Prostate gland (tissue), 2 donors: ENCODE results near the gene PTGIR. TPM values are rescaled to one million over a fixed set of nuclear protein-coding genes. Genes with fewer than 3 reads are reported as not detected.

ENCODE experiments used
- DNase-seq: peaks from one replicate; pipeline ENCODE4 v3.0.0-alpha.2; 2019; ENCODE audit warnings: low spot score
- H3K27ac ChIP-seq, 2 donors: fragments of 200-600 bp; sonication (generic); 2 replicates each; pipeline ENCODE4 v1.5.1; 2017 to 2019
- H3K27me3 ChIP-seq: fragments of 200-600 bp; sonication (generic); replicated peaks from 2 replicates; pipeline ENCODE4 v1.5.1; 2019; ENCODE audit not compliant: insufficient read depth
- H3K36me3 ChIP-seq, 2 donors: fragments of 200-600 bp; sonication (generic); 1 replicate in 1 of 2; 2 replicates in 1 of 2; pipeline versions ENCODE4 v1.5.1 to v1.8.1; 2017 to 2019
- H3K4me1 ChIP-seq: fragments of 200-600 bp; sonication (generic); replicated peaks from 2 replicates; pipeline ENCODE4 v1.5.1; 2019
- H3K4me3 ChIP-seq, 2 donors: fragments of 200-600 bp; sonication (generic); 2 replicates each; pipeline ENCODE4 v1.5.1; 2017 to 2019
- H3K9me3 ChIP-seq: fragments of 200-600 bp; sonication (generic); 2 replicates; pipeline ENCODE4 v1.5.1; 2017
- CTCF ChIP-seq, 4 experiments: fragments of 200-600 bp in 2 of 4; fragments of 450-650 bp in 2 of 4; sonication (generic) in 2 of 4; IDR thresholded peaks; 1 replicate in 3 of 4; 2 replicates in 1 of 4; pipeline ENCODE4 v1.5.1; 2016 to 2019; ENCODE audit warnings: antibody characterized with exemption in 4 of 4, mild to moderate bottlenecking in 2 of 4, moderate library complexity in 2 of 4
- POLR2A ChIP-seq: fragments of 450-650 bp; IDR thresholded peaks from one replicate; pipeline ENCODE4 v1.6.1; 2016; ENCODE audit warnings: antibody characterized with exemption, mild to moderate bottlenecking
- POLR2AphosphoS5 ChIP-seq: sonication (generic); formaldehyde crosslinking; IDR thresholded peaks from one replicate; pipeline ENCODE4 v1.6.1; 2017; ENCODE audit warnings: antibody characterized with exemption
- WGBS: methylation state at CpG from one replicate; pipeline ENCODE4 v1.1.5; 2018; 5-methylcytosine and 5-hydroxymethylcytosine counted together
- intact Hi-C: fragments of 100-400 bp; cut with DNase I; formaldehyde crosslinking; loops from one replicate; pipeline ENCODE4 v1.14.2; 2022
- total RNA-seq, 2 donors: library from RNA; depleted of rRNA; stranded (reverse); fragments of >200 nt; gene quantifications; one replicate each; pipeline ENCODE4 v1.1.0, GENCODE V29; 2016

PTGIR gene
- total RNA-seq, 2 donors from 2014 or later: 2.2 TPM; not detected in 1

- WGBS: 53% methylated on average over 6 of the region's 6 CpGs
- H3K27ac ChIP-seq: peak overlapping the region in 1 of 2 donors; percentile 7
- H3K9me3 ChIP-seq: no peaks in the 10 kb centered on the region
- H3K4me3 ChIP-seq: no peak overlapping the region
- no peak for TF ChIP-seq POLR2A
- no peak for TF ChIP-seq CTCF (IDR thresholded peaks at IDR 0.05)
- no peak for TF ChIP-seq POLR2AphosphoS5
- no peaks in the 10 kb centered on the region for H3K4me1 ChIP-seq
- H3K36me3 ChIP-seq: no peaks in the 10 kb centered on the region
- no peaks in the 10 kb centered on the region for H3K27me3 ChIP-seq
- intact Hi-C loops: no loop called here
- no peak for DNase-seq
These were observed 4.2 kb downstream of the PTGIR start for GRCh38 chr19:46620716-46621115.

DNA sequence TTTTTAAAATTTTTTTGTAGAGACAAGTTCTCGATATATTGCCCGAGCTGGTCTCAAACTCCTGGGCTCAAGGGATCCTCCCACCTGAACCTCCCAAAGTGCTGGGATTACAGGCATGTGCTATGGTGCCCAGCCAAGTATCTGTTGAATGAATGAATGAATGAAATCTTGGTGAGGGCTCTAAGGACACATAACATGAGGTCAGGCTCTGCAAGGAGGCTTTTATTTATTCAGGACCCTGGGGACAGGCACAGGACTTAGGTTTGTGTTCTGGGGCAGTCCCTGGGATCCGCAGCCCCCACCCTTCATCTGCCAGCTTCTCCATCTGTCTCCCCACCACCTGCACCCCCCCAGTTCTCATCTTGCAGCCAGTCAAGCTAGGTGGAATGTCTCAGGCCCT is 4.6 kb downstream of the PTGIR start:
- Histone ChIP-seq H3K36me3 (no peaks in the 10 kb centered on the region), H3K27me3 (no peaks in the 10 kb centered on the region), H3K27ac (no peak overlapping the region), H3K4me3 (no peak overlapping the region), H3K9me3 (no peaks in the 10 kb centered on the region), H3K4me1 (no peaks in the 10 kb centered on the region)
- TF ChIP-seq POLR2A (no peak), CTCF (IDR thresholded peaks at IDR 0.05) (no peak), POLR2AphosphoS5 (no peak)
- intact Hi-C loops: no loop called here
- DNase-seq: no peak
- 87% methylated on average over 3 of the region's 3 CpGs for WGBS

DNA sequence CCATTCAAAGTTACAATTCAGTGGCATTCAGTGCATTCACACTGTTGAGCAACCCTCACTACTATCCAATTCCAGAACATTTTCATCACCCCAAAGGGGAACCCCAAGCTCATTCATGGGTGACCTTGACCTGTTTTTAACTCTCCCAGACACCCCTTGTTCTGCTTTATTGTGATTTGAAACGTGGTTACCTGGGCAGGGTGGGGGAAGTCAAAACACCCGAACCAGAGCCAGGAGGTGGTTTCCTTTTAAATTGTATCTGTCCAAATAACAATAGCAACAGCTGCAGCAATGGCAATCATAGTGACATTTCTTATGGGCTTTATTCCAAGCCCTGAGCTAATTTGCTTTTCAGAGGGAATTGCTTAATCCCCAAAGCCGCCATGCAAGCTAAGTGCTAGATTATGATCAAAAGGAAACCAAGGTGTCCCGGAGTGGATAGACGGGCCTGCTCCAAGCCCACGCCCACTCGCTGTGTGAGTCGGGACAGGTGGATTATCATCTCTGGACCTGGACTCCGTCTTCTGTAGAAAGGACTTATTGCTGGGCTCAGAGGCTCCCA is 6.1 kb downstream of the PTGIR start:
- TF ChIP-seq POLR2AphosphoS5: peak; percentile 48
- no peak for TF ChIP-seq POLR2A
- Histone ChIP-seq H3K4me3 (no peak overlapping the region), H3K27me3 (no peaks in the 10 kb centered on the region), H3K36me3 (no peaks in the 10 kb centered on the region), H3K27ac (no peak overlapping the region), H3K4me1 (no peaks in the 10 kb centered on the region), H3K9me3 (no peaks in the 10 kb centered on the region)
- intact Hi-C loops: no loop called here
- WGBS: 34% methylated on average over 9 of the region's 9 CpGs
- no peak for DNase-seq

DNA sequence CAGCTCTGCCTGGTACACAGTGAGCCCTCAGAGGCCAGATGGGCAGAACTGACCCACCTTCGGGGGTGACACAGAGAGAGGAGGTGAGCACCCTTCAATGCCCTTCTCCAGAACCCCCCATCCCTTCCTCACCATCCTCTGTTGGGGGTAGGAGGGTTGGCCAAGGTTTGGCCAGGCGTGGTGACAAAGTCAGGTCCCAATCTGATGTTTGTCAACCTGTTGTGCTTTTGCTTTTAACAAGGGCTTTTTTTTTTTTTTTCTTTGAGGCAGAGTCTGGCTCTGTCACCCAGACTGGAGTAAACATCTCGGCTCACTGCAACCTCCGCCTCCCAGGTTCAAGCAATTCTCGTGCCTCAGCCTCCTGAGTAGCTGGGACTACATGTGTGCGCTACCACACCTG is 7.3 kb downstream of the PTGIR start:
- H3K27ac ChIP-seq: no peak overlapping the region
- H3K27me3 ChIP-seq: no peaks in the 10 kb centered on the region
- H3K4me3 ChIP-seq: no peak overlapping the region
- DNase-seq: no peak
- H3K36me3 ChIP-seq: no peaks in the 10 kb centered on the region
- TF ChIP-seq CTCF (IDR thresholded peaks at IDR 0.05) (no peak), POLR2A (no peak), POLR2AphosphoS5 (no peak)
- intact Hi-C loops: no loop called here
- WGBS: 74% methylated on average over 6 of the region's 6 CpGs
- no peaks in the 10 kb centered on the region for H3K4me1 ChIP-seq
- H3K9me3 ChIP-seq: no peaks in the 10 kb centered on the region

- WGBS: 23% methylated on average over 17 of the region's 17 CpGs
- no peak overlapping the region for H3K4me3 ChIP-seq
- no peaks in the 10 kb centered on the region for H3K36me3 ChIP-seq
- H3K27me3 ChIP-seq: no peaks in the 10 kb centered on the region
- H3K4me1 ChIP-seq: no peaks in the 10 kb centered on the region
- TF ChIP-seq CTCF (IDR thresholded peaks at IDR 0.05) (peak in 3 of 4 experiments; percentile 29 to 60 (median 42)), POLR2AphosphoS5 (peak; percentile 40), POLR2A (no peak)
- no peak overlapping the region for H3K27ac ChIP-seq
- intact Hi-C loops: no loop called here
- no peaks in the 10 kb centered on the region for H3K9me3 ChIP-seq
- peak; percentile 70 for DNase-seq
These were observed 8.1 kb downstream of the PTGIR start for GRCh38 chr19:46616631-46617322.
